Lower leg skin (tissue), 3 donors: Measurements from ENCODE around the gene FER1L5.

ENCODE experiments used
- CTCF ChIP-seq, 3 donors: fragments of 450-650 bp; IDR thresholded peaks; one replicate each; pipeline ENCODE4 v1.5.1; 2016; ENCODE audit warnings: antibody characterized with exemption in 3 of 3, mild to moderate bottlenecking in 3 of 3, moderate library complexity in 2 of 3
- POLR2A ChIP-seq, 2 donors: fragments of 450-650 bp; IDR thresholded peaks; one replicate each; pipeline ENCODE4 v1.6.1; 2016 to 2017; ENCODE audit warnings: antibody characterized with exemption in 2 of 2, mild to moderate bottlenecking in 1 of 2, moderate library complexity in 1 of 2

- no peak for TF ChIP-seq CTCF (IDR thresholded peaks at IDR 0.05)
- TF ChIP-seq POLR2A (IDR thresholded peaks at IDR 0.05), result no peak
Measured at GRCh38 chr2:96702098-96702785, 59.7 kb downstream of the FER1L5 start.
